Astrocyte of the hippocampus (primary cell): Measurements from ENCODE around the gene SPEM2.
"Not testable (repeated sequence)": the region's sequence is repeated elsewhere in the genome, so short reads cannot be mapped to it uniquely, and the experiment has no call there.

ENCODE experiments used
- DNase-seq: peaks from one replicate; pipeline ENCODE4 v3.0.0; 2011; ENCODE audit warnings: low read depth, low spot score

SPEM2 gene

DNA sequence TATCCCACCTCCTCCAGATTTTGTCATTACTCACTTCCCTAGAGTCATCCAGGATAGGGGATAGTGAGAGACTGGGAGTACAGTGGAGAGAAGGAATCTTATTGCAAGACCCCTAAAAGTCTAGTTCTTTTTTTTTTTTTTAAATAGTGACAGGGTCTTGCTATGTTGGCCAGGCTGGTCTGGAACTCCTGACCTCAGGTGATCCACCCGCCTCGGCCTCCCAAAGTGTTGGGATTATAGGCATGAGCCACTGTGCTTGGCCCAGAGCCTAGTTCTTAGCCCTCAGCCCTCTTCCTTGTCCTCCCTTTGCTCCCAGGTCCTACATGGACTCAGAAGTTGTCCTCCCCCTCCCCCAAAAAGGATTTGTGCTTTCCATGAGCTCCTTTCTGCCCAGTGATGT, 16.7 kb downstream of the SPEM2 start:
- DNase-seq: no peak

DNA sequence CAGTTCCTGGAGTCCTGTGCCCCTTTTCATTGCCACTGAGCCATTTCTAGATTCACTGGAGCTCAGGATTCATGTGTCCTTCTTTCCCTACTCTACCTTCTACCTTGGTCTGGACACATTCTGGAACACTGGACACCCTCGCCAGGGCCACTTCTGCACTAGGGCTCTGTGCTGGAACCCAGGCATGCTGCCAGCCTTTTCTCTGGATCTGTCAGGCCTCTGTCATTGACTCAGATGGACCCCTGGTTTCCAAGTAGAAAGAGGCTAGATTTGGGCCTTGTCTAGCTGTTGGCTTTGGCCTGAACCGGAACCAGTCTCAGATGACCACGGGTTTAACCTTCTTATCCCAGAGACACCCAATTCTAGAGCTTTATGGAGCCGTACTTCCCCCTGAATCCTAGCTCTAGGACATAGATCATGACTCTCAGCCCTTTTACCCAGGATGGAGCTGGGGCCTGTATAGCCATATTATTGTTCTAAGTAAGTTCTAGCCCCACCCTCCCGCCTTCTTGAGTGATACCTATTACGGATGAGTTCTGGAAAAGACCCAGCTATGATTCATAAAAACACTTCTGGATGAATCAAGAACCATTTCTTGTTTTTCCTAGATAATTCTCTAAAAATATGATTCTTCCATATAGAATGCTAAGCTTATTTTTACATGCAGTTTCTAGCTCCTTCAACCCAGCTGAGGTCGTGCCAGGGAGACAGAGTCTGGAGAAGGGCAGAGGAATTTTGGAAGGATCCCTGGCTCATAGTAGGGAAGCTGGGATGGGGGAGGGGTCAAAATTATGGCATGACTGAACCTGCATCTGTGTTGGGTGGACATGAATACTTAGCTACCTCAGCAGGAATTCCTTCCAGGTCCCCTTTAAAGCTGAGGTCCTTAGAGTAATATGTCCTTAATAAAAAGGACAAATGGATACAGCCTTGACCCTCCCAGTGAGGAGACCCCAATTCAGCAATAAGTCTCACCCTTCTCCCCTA, 18.4 kb downstream of the SPEM2 start:
- DNase-seq: no peak

DNA sequence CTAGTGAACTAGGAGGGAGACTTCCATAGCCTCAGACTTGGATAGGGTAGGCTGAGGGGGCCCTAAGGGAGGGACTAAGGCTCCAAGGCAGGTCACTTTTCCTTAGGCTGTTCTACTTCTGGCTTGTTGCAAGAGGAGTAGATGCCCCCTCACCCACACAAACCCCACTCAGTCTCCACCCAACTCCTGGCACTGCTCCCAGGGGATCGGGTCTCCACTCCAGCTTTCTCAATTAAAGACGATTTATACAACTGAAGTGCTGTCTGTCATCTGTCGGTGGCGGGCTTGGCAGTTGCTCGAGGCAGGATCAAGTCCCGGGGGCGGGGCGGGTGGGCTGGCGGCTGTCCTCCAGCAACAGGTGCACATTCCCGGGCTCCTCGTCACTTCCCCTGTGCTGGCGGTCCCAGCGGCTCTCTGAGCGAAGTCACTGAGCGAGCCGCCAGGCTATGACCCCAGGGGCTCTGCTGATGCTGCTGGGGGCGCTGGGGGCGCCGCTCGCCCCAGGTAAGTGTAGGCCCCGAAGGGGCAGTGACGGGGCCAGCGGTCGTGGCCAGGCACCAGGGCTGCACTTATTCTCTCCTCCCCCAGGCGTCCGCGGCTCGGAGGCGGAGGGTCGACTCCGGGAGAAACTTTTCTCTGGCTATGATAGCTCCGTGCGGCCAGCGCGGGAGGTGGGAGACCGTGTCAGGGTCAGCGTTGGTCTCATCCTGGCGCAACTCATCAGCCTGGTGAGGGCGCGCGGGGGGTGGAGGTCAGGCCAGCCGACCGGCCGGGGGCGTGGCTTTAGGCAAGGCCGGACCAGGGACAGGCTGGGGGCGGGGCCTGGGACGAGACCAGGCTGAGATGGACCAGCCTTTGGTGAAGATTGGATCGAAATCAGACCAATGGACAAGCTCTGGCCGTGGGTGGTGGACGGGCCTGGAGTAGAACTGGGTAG, 19.5 kb downstream of the SPEM2 start, which contains the start of gene CHRNB1:
Gene CHRNB1, plus strand, starts transcription at position 380 of the 937 bp plus-strand sequence. Its CDS starts 67 bp downstream, at position 447.
- DNase-seq: peak; percentile 48

DNA sequence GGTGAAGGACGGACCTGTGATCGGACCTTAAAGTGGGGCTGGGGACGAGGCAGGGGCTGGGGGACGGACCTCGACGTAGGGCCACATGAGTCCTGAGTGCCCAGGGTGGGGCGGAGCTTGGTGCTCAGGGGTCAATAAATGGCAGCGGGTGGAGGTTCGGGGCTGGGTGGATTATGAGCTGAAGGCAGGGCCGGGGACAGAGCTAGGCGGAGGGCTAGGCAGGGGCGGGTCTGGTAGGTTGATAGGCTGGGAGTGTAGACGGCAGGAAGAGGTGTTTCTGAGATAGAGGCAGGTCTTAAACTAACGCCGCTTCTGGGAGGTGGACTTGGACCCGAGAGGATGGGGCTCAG, 20.2 kb downstream of the SPEM2 start:
- DNase-seq: no peak

DNA sequence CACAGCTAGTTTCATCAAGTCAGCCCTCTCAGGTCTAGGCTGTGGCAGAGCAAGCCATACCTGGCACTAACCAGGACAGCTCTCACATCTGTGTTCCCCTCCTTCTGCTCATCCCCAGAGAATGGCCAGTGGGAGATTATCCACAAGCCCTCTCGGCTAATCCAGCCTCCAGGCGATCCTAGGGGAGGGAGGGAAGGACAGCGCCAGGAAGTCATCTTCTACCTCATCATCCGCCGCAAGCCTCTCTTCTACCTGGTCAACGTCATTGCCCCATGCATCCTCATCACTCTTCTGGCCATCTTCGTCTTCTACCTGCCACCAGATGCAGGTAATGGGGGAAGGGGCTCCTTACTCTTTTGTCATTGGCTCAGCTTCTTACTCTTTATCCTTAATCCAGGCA, 23.0 kb downstream of the SPEM2 start:
- DNase-seq: no peak

DNA sequence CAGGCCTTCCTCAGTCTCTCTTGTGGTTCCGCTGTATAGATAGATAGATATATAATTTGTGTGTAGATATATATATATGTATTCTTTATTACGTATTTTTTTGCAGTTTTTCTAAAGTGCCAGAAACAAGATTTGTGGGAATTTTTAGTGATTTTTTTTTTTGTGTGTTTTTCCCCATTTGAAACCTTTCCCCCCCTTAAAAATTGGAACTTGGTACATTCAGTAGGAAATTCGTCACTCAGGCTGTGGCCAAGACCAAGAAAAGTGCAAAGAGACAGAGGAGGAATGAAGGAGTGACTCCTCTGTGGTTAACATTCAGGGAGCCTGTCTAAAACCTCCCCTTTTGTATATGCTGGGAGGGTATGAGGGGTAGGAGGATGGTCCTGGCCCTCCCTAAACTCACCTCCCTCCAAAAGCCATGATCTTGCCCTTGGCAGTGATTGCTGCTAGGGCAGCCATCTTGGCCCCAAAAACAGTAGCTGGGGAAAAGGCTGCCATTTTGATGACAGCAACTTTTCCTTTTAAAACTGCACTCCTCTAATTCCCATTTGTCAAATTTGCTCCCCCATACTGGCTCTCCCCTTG, 34.6 kb downstream of the SPEM2 start:
- no peak for DNase-seq

DNA sequence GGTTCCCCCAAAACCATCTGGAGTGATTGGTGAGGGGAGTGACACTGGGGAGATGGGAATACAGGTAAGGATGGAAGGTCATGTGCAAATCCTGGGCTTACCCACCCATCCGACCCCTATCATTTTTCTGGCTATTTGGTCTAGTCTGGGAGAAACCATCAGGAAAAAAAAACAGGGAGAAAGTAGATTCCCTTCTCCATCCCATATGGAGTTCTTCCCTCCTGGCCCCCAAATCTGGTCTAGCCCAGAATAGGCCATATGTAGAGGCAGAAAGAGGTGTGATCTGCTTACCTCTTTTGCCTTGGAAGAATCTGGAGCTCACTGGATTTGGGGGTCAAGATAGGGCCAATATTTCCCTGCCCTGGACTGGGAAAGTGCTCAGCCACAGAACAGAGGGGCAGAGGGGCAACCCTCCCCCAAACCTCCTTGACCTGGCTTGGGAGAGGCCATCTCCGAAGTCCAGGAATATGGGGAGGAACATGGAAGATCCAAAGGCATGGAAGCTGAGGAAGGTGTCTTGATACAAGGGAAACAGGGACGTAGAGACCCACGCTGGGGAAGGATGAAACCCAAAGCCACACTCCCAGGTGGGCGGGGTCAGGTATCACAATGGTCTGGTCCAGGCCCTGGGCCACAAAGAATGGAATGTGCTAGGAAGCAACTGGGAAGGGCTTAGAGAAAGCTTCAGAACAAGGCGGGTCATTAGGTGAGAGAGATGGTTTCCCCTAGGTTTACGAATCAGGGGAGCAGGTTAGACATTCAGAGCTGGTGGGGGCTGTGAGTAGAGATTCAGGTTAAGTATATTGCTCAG, 35.6 kb downstream of the SPEM2 start:
- no peak for DNase-seq

DNA sequence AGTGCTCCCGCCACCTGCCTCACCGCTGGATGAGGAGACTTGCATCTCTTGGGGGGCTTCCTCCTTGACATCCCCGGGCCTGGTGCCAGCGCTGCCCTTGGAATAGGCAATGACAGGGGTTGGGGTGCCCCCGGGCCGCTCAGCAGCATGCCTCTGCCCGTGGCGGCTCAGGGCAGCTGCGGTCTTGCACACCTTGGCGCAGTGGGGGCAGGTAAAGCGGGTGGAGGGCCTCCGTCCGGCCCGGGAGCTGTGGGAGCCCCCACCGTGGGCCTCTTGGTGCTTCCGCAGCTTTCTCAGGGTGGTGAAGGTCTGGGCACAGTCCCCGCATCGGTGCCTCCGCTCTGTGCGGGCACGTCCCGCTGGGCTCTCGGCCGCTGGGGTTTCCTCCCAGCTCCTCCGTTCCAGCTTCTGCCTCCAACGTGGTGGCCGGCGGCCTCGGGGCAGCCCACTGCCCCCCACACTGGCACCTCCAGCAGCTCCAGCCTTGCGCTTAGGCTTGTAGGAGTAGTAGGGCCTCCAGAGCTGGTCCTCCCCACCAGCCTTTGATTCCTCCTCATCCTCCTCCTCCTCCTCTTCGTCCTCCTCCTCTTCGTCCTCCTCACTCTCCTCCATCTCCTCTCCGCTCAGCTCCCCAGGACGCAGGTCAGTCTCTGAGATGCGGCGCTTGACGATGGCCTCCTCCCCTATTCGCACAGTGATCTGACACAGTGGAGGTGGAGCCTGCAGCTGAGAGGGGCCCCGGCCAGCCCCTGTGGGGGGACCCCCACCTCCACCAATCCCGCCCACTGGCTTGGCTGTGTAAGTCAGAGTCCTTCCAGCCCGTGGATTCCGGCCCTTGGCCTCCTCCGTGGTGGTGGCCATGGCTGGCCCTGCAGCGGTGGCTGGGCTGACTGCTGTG, 37.3 kb downstream of the SPEM2 start:
- no peak for DNase-seq

DNA sequence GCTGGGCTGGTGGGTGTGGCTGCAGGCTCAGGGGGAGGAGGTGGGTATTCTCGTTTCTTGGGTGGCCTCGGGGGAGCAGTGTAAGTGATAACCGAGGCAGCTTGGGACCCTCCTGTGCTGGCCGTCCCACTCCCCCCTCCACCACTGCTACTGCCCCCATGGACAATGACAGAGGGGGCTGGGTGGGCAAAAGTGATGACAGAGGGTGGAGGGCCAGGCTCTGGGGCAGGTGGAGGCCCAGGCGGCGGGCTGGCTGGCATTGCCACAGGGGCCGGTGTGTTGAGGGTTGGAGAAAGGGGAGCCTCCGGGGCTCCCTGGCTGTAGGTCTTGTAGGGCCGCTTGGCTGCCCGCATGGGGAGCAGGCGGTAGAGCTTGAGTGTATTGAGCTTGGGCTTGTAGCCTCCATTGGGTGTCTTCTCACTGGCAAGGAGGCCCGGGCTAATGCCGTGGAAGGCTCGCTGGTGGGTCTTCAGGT, 38.0 kb downstream of the SPEM2 start:
- no peak for DNase-seq

DNA sequence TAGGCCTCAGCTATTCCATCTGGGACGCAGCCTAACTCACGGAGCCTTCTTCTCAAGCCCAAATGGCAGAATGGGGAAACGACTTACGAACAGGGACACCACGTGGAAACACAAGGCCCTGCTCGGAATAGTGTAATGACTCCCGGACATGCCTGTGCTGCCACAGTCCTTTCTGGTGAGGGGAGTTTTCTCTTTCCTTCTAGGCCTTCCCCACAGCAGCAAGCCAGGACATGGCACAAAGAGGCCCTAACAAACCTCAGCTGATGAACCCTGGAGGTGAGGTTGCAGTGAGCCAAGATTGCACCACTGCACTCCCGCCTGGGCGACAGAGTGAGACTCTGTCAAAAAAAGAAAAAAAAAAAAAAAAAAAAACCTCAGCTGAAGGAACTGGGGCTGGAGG, 38.7 kb downstream of the SPEM2 start:
- DNase-seq: no peak

DNA sequence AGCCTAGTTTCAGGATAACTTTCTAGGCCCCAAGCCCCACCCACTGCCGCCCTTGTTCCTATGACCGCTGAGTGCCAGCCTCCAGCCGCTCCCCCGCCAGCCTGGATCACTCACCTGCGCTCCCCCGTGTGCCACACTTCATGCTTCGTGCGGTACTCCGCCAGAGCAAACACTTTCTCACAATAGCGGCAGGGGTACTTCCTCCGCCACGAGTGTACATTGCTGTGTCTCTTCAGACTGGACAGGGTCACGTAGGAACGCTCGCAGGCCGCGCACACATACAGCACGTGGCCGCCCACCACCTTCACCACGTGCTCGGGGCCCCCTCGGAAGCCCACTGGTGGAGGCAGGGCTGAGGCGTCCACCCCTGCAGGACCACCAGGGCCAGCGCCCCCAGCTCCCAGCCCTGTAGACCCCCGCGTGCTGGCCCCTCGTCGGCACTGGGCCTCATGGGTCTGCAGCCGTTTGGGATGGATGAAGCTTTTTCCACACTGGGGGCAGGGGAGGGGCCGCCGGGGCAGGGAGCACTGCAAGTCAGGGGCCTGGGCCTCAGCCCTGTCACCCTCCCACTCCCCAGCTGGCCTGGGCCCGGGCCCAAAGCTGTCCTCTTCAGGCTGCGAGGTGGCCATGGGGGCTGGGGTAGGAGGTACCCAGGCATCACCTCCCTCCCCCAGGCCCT, 40.3 kb downstream of the SPEM2 start:
- DNase-seq: no peak

DNA sequence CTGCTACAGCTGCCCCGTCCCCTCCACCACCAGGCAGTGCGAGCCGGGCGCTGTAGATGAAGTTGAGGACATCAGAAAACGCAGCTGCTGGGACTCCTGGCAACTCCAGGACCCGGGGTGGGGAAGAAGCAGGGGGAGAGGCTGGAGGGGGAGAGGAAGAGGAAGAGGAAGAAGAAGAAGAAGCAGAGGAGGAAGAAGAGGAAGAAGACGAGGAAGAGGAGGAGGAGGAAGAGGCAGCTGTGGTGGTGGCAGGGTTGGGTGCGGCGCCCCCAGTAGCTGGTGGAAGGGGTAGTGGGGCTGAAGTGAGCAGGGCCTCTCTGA, 40.9 kb downstream of the SPEM2 start:
- no peak for DNase-seq

DNA sequence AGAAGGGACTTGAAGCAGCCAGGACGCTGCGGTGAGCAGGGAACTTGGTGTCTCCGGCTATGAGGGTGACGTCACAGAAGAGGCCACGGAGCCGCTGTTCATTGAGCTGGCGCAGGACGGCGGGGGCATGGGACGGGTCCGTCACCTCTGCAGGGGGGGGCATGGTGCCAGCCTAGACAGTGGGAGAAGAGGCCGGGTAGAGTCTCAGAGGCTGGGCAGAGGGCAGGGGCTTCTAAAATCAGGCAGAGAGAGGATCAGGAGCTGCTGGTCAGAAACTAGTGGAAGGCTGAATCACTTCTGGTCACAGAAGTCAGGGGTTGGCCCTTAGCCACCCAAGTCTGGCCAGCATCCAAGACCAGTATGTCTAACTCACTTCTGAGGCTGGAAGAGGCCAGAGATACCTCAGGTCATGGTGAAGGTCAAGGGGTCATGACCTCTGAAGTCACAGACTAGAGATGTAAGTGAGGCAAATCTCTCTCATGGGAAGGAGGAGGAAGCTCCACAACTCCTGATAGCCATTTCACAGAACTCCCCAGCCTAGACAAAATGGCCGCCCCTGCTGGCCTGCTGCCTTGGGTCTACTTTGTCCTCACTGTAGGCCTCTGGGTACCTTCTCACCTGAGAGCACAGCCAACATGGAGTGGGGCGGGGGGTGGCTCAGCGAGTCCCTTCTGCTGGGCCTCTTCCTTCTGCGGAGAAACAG, 41.4 kb downstream of the SPEM2 start:
- DNase-seq: peak; percentile 65

DNA sequence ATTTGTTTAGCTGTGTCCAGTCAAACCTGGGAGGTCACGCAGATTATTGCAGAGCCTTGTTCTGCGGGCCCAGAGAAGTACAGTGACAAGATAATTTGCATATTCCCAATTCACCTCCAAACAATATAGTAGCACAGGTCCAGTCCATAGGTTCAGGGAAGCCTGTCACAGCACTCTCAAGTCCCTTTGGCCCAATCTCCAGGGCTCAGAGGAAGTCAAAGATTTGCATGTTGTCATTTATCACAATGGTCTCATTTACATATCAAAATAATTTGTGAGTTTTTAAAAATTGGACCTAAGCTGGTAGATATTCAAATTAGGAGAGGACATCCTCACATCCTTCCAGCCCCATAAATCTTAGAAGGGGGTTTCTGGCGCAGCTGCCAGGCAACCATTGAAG, 42.1 kb downstream of the SPEM2 start:
- no peak for DNase-seq

DNA sequence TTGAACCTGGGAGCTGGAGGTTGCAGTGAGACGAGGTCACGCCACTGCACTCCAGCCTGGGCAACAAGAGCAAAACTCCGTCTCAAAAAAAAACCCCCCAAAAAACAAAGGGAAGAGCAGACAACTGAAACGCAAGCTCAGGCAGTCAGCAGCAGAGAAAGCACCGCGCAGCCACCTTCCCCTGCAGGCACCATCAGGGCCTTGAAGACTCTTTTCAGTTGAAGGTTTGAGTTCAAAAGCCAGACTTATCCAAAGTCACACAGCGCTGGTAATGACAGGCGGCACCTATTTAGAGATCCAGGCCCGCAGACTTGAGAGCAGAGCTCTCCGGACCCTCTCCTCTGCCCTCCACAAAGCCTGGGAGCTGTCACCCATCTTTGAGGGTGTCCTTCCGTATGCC, 42.9 kb downstream of the SPEM2 start:
- DNase-seq: no peak

DNA sequence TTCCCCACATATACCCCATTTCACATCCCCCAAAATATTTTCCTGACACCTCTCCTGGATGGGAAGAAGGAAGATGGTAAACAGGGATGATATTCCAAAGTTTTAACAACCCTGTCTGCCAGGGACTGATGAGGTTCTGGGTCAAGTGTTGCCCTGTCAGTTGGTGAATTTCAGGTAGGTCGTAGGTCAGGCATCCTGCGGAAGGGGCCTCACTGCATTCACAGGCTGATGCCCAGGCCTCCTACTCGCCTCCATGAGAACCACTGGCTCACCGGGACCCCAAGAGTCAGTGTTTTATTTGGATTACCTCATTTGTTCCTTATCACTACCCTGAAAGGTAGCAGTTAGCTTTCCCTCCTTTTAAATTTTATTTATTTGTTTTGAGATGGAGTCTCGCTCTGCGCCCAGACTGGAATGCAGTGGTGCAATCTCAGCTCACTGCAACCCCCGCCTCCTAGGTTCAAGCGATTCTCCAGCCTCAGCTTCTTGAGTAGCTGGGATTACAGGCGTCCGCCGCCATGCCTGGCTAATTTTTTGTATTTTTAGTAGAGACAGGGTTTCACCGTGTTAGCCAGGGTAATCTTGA, 43.5 kb downstream of the SPEM2 start:
- DNase-seq: no peak

DNA sequence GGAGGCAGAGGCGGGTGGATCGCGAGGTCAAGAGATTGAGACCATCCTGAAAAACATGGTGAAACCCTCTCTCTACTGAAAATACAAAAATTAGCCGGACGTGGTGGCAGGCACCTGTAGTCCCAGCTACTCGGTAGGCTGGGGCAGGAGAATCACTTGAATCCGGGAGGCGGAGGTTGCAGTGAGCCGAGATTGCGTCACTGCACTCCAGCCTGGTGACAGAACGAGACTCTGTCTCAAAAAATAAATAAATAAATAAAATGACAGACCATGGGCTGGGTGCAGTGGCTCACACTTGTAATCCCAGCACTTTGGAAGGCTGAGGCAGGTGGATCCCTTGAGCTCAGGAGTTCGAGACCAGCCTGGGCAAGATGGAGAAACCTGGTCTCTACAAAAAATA, 44.4 kb downstream of the SPEM2 start:
- DNase-seq: not testable (repeated sequence)

DNA sequence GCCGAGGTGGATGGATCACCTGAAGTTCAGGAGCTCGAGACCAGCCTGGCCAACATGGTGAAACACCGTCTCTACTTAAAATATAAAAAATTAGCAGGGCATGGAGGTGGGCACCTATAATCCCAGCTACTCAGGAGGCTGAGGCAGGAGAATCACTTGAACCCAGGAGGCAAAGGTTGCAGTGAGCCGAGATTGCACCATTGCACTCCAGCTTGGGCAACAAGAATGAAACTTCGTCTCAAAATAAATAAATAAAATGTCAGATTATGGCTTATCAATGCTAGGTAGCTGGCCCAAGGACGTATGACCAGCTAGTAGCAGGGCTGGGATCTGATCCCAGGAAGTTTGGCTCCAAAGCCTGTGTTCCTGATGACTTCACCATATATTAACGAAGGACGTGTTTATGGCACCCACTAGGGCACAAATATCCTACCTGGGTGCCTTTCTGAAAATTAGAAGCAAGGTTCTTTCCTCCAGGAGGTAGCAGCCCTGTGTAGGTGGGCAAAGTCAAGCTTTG, 45.1 kb downstream of the SPEM2 start:
- not testable (repeated sequence) for DNase-seq
